ENCODE data around the gene MARK3.
A peak's percentile ranks its signal among the peaks of the same experiment; 100 is the strongest.

Gene MARK3

DNA sequence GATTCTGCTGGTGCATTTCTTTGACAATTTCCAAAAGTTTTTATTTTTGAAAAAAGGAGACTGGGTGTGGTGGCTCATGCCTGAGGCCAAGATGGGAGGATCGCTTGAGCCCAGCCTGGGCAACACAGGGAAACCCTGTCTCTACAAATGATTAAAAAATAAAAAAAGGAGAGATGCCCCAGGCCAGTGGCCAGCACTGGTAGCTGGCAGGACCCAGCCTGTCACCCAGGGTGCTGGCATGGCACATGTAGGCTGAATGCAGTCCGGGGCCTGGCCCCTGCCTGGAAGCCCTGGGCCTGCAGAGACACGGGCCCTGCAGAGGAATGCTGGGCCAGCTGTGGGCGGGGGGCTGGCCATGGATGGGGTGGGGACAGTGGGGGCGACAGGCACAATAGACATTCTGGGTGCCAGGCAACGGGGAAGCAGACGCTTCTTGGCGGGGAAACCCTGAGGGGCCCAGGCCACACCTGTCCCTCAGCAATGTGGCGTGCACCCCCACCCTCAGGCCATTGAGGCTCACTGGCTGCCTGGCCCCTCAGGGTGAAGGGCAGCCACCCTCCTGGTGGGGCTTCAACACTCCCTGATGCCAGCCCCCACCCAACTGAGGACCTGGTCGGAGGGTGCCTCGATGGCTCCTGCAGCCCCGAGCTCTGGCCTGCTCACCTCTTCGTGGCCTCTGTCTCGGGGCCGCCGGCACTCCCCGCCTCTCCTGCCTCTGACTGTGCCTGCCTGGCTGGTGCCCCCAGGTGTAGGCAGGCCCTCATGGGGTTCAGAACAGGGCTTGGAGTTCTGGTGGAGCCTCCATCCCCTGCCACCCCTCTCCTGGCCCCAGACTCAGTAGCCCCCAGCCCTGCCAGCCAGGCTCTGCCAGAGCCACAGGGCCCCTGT is 155.8 kb downstream of the MARK3 start:
- peak; percentile 52 for DNase-seq

DNA sequence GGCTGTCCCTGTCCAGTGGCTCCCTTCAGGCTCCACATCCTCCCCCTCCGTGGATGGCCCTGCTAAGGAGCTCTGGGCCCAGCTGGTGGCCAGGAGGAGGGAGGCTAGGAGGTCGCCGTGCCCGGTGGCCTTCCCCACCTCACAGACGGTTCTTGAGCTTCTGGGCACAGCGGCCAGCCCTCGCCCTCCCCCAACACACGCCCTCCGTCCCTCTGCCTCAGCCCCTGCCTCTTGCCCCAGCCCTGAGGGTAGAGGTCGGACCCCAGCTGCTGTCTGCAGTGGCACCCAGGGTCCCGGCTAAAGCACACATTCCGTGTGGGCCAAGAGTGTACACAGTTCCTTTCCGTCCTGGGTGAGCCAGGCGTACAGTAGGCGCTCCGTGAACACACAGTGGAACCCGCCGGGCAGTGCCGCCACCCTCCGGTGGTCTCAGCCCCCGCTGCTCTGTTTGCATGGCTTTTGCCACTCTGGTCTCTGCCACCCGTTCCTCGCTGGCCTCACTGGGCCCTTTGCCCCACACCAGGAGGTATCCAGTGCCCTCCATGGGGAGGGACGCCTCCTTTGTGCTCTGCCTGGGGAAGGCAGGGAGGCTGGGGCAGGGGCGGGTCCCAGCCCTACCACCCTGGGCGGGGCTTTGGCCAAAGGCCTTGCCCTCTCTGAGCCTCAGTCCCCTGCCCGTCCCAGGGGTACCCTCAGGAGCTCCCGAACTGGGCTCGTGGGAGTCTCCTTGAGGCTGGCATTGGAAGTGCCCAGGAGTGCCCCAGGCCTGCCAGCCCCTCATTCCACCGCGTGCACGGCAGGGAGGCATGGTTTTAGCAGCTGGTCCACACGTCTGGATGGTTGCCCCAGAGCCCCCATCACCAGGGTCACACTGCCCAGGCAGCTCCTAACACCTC is 156.7 kb downstream of the MARK3 start:
- DNase-seq = peak; percentile 71

DNA sequence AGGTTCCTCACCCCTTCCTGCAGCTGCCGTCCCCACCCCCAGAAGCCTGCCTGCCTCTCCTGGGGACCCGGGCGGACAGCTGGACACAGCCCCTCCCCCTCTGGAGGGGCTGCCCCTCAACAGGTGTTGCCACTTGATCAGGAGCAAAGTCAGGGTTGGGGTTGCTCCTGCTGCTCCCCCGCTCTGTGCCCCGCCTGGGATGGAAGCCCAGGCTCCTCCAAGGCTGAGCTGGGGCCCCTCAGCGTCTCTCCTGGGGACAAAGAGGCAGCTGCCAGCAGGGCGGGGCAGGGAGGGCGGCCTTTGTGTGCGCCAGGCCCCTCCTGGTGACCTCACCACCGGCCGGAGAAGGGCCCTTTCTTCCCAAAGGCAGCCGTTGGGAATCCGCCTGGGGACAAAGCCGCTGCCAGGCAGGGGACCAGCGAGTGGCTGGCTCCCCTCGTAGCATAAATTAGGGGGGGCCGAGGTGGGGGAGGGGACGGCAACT is 157.4 kb downstream of the MARK3 start:
- peak; percentile 95 for DNase-seq

DNA sequence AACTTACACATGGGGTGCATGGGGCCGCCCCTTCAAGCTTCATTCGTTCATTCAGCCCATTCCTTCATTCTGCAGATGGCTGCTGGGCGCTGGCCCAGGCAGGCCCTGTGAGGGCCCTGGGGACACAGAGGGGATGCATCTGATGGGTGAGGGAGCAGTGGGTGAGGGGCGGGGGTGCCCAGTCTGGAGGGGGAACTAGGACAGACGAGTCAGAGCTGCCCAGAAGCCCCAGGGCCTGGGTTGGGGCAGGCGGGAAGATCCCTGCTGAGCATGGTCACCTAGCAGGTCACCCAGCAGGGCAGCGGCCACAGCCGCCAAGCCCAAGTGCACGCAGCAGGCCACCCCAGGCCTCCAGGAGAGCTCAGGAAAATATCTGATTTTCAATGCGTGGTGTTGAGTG is 157.9 kb downstream of the MARK3 start:
- no peak for DNase-seq

DNA sequence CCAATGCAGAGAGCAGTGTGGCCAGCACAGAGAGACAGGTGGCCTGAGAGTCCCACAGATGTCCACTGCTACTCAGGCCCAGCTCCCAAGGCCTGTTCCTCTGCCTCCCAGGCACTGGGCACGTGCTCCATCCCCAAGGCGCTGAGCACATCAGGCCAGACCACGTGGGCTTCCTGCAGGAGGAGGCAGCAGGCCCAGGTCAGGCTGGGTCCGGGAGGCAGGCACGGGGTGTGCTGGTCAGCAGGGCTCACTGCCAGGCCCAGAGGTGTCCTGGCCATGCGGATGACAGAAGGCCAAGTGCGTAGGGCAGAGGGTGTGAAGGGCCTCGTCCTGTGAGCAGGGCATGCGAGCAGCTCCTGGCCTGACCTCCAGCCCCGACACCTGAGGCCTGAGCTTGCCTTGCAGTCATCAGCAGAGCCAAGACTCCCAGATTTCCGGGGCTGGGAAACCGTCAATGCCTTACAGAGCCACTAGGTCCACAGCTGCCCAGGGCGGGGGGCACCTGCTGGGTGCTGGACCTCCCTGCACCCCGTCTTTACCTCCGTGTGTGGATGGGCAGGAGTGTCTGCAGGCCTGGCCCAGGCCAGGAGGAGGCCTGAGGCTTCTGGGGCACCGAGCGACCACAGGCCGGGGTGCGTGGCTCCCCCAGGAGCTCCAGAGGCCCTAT is 158.6 kb downstream of the MARK3 start:
- peak; percentile 78 for DNase-seq

DNA sequence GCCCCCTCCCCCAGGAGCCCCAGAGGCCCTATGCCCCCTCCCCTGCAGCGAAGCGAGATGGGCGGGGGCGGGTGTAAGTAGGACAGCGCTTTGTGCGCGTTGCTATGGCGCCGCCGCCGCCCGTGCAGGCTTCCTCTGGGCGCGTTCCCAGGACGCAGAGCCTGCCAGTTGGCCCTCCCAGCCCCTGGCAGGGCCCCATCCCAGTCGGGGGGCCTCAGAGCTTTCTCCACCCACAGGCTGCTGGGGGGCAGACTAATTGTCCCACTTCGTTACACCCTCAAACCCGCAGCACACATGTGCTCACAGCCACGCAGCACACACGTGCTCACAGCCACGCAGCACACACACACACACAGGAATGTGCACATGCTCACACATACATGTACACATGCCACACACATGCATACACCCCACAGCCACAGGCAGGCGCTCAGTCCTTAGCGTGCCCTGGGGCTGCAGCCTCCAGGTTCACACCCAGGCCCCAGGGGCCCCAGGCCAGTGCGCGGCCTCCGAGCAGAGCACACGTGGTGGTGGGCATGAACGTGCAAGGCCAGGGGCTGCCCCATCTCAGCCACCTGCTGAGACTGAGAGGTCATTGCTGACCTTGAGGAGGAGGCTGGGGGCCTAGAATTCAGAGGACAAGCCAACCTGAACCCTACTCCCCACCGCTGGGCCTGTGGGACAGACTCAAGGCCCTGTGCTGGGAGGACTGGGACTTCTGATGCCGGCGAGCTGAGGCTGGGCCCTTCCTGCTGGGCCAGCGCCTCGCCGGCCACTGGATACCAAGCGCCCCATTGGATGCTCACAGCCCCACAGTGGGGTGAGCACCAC is 159.4 kb downstream of the MARK3 start:
- peak; percentile 93 for DNase-seq

DNA sequence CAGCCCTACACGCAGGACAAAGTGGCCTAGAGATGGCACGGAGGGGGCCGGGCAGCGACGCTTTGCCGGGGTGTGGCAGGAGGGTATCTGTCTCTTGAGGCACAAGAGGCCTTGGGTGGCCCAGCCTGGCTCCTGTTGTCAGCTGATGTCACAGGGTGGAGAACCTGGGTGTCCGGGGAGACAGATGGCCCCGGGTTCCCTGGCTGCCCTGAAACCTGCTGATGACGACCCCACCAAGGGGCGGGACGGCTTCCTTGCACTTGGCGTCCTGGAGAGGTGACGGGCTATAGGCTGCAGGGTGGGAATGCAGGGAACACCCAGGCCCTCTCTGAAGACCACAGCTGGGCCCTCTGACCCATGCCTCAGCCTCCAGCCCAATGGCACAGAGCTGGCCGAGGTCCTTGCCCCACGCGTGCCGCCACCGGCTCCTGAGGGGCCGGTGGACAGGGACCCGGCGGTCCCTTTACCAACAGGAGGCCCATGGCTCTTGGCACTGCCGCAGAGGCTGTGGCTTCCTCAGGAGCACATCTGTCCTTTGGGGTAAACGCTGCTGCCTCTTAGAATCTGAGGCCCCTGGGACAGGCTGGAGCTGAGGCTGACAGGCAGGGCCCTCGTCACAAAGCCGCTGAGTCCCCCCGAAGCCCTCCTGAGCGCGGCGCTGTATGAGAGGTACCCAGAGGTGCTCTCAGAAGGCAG is 160.2 kb downstream of the MARK3 start:
- no peak for DNase-seq

DNA sequence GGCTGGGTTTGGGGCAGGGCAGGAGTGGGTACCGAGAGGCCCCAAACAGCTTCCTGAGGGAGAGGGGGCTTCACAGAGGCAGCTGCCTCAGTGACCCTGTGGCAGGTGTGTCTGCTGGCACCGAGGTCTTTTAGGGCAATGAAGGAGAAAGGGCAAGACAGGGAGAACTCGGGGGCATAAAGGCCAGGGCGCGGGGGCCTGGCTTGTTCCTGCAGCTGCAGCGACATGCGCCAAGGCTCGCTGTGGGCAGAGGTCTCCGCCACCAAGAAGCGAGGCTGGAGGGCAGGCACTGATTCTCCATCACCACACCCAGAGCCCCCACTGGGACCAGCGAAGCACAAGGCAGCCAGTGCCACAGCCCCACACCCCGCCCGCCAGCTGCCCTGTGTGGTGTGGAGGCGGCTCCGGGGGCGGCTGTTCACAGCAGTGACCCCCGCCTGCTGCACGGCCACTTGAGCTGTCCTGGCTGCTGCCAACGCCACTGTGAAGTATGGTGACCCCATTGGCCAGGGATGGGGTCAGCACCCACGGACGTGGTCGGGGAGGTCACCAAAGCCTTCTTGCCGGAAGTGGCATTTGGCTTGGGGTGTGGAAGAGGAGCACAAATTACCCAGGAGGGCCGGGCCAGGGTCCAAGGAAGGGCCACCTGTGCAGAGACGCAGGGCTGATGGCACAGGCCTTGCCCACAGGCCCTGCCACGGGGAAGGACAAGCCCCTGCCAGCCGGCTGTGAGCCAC is 160.9 kb downstream of the MARK3 start:
- DNase-seq = peak; percentile 41

DNA sequence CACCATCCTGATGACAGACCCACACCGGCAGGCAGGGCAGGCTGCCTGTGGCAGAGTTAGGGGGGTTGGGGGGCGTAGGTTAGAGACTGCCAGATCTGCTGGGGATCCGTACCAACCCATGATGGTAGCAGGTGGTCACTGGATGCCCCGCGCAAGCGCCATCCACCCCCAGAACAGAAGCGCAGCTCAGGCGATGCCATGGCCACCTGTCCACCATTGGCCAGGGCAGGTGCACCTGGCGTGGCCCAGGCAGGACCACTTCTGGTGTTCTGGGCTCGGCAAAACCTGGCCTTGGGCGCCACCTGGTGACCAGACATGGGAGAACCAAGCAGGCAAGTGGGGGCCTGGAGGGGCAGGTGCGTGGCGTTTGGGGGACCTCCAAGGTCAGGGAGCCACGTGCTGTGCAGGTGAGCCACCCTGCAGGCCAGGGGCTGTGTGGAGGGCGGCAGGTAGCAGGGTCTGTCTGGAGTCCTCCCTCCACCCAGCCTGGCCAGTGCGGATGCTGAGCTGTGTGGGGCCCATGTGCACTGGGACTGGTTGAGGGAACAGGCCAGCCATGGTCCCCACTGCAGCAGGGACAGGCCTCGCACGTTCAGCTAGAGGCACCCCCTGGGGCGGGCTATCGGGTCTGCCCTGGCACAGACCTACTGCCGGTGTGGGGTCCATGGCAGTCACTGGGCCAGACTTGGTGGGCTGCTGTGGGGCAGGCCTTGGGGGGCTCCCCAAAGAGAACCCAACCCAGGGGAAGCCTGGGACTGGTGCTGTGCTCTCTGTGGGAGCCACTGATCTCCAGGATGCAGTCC is 161.6 kb downstream of the MARK3 start:
- DNase-seq = peak; percentile 90

DNA sequence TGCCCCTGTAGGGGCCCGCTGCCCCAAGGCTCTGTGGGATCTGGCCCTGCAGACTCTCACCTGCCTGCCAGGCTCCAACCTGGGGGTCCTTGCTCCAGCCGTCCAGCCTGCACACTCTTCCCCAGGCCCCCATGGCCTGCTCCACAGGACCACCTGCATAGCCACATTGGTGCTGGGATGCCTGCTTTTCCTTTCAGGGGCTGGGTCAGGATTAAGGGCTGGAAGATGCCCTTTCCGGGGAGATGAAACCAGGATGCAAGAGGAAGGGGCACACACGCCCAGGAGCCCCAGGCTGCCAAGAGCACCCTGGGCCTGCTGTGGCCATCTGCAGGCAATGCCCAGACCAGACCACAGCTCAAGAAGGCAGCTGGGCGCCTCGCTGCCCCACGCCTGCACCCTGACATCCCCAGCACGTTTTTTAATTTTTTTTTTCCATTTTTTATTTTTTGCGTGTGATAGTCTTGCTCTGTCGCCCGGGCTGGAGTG is 162.3 kb downstream of the MARK3 start:
- DNase-seq = no peak

DNA sequence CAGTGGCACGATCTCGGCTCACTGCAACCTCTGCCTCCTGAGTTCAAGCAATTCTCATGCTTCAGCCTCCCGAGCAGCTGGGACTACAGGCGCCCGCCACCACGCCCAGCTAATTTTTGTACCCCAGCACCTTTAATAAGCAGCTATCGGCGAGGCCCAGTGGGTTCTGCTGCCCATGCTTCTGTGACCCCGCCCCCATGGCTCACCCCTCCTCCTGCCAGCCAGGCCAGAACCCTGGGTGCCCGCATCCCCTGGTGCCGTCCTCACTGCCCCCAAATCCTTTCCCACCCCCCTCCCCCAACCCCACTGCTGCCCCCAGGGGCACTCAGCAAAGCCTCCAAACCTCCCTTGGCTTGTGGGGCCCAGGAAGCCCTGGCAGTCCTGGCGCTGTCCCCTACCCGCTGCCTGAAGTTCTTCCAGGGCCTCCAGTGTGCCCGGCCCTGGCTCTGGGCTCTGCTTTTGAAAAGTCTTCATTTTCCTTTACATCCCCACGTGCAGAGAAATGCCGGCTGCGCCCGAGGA is 162.8 kb downstream of the MARK3 start:
- no peak for DNase-seq

DNA sequence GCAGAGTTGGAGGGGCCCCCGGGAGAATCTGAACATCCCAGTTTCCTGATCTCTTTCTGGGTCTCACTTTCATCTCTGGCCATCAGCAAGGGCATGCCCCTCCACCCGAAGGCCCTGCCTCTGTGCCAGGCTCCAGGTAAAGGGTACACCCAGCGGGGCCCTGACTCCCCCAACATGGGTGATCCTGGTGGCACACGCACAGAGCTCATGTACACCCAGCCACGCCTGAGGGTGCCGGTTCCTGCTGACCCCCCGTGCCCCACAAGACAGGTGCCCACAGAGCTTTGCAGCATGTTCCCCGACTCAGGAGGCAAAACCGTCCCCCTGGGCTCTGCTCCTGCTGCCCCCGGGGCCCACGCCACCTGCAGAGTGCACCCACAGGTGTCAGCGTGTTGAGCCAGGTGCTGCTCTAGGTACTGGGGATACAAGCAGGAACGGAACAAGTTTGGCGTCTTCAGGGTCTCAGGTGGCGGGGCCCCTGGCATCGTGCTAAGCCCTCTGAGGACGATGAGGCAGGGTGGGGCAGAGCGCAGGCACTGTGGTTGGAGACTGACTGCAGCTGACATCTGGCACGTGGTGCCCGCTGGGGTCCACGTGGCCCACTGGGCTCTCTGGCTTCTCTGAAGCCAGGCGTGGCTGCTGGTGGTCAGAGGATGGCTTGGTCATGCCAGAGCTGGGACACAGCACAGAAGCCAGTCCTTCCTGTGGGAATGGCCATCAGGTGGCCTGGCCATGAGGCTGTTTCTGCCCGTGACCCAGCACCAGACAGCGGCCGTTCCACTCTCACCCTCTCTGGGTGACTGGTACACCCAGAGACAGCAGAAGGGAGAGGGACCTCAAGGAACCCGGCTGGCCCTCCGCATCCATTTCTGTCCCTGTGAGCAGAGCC is 163.5 kb downstream of the MARK3 start:
- no peak for DNase-seq

DNA sequence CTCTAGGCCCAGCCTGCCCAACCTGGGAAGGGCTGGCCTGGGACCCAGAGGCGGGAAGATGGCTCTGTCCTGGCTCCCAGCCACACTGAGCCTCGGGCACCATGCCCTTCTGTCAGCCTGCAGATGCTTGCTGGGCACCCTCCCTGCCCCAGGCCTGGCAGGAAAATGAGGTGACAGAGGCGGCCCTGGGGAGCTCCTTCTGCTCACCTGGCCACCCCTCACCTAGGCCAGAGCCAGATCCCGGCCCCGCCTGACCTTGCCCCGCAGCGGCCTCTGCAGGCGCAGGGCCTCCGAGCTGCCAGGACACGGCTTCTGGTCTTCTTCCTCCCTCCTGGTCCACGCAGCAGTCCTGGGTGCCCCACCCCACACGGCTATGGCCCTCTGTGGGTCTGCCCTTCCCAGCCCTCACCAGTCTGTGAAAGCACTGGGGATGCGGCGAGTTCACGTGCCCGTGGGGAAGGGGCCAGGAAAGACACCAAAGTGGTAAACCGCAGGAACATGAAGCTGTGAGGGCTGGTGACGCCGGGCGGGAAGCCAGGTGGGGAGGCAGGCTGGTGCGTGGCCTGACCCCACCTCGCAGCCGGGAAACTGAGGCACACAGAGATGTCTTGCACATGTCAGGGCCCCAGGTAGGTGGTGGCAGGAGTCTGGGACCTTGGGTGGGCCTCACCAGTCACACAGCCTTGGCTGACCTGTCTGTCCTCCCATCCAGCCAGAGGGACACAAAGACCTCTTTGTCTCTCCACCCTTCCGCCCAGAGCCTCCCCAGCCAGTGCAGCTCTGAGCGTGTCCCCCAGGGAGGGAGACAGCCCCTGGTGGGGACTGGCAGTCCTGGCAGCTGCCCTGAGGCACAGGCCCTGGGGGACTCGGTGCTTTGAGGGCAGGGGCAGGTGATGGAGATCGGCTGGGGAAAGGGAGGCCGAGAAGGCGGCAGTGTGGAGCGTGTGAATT is 164.4 kb downstream of the MARK3 start:
- DNase-seq = peak; percentile 76

DNA sequence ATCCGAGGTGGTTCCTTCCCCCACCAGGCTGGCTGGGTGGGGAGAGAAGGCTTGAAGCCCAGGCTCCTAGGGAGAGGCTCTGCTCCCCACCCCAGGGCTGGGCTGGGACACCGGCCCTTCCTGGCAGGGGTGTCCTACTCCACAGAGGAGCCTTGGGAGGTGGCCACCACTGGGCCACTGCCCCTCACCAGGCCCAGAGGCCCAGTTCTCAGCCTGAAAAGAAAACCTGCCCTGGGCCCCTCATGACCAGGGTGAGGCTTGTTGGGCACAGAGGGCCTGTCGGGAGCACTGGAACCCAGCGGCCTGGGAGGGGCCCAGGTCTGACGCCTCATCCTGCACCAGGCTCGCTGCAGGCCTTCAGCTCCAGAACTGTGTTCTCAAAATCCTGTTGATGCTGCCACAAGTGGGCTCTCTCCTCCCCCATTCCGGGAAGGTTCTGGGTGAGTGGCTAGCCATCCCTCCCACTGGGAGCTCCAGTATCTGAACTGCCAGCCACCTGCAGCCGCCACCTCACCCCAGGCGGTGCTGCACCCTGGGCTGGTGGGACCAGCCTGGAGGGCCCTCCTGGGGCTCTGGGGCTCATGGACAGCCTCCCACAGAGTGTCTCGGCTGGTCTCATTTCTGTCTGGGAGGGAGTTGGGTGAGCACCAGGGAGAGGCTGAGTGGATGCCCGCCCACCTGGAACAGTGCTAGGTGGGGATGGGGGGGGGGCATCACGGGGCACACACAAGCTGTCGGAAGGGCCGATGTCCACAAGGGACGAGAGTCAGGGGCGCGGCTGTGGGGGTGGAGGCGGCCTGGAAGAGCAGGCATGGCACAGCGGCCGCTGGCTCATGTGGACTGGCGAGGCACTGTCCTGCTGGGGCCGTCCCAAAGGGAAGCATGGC is 165.5 kb downstream of the MARK3 start:
- no peak for DNase-seq

DNA sequence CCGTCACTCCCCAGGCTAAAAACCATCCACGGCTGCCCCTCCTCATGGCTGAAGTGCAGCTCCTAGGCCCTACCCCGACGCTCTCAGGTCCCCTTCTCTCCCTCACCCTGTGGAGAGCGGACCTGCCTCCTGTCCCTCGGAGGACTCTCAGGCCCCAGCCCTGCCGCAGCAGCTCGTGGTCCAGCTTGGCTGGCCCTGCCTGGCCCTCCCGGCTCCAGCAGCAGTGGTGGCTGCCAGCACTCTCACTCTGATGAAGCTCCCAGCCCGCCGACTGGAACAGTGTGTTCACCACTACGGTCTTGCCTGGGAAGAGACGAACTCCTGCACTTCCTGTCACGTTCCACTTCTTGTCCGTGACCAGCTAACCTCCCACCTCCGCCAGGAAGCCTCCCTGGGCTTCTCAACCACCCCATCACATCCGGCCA is 166.1 kb downstream of the MARK3 start:
- no peak for DNase-seq
